K562 (cell line): ENCODE results near the gene C1GALT1C1L. TPM values are rescaled to one million over a fixed set of nuclear protein-coding genes. Genes with fewer than 3 reads are reported as not detected.

Experiments used
- CC2D1A ChIP-seq: fragments of 450-650 bp; IDR thresholded peaks from 2 replicates; pipeline ENCODE4 v1.6.1; 2017; ENCODE audit warnings: mild to moderate bottlenecking
- FOXK1 ChIP-seq: sonication (generic); formaldehyde crosslinking; IDR thresholded peaks from 2 replicates; pipeline ENCODE4 v1.8.0; 2022; ENCODE audit warnings: missing genetic modification reagents, mild to moderate bottlenecking, borderline replicate concordance
- MTA3 ChIP-seq: fragments of 450-650 bp; formaldehyde crosslinking; IDR thresholded peaks from 2 replicates; pipeline ENCODE4 v1.6.1; 2017; ENCODE audit warnings: mild to moderate bottlenecking, borderline replicate concordance
- ZNF766 ChIP-seq: fragments of 200-800 bp; sonication (Bioruptor generic); conservative IDR thresholded peaks from 2 replicates; pipeline ENCODE4 v1.6.1; 2016; ENCODE audit warnings: missing genetic modification characterization, missing compliant biosample characterization
- polyA plus RNA-seq, 8 experiments: library from polyadenylated mRNA; depleted of rRNA in 4 of 8; stranded (reverse) in 5 of 8; unstranded in 3 of 8; fragments of >200 nt; fragmentation: Nextera tagmentation in 2 of 8; fragmentation: Illumina TruSeq in 1 of 8; extraction: Ambion mirVana in 2 of 8; extraction: Trizol in 1 of 8; gene quantifications; 2 replicates each; pipeline versions ENCODE4 v1.2.1 to v1.2.3, GENCODE V29; 2011 to 2014; ENCODE audit warnings: inconsistent platforms in 1 of 8, missing spikeins in 1 of 8
- total RNA-seq, 7 experiments: library from RNA; depleted of rRNA in 6 of 7; stranded (reverse); fragments of >200 nt in 6 of 7; fragmentation: Illumina TruSeq in 2 of 7; extraction: Trizol in 2 of 7; gene quantifications; 2 replicates each; pipeline versions ENCODE4 v1.2.1 to v1.2.3, GENCODE V29; 2011 to 2021; ENCODE audit warnings: low replicate concordance in 1 of 7
- TF ChIP-seq, protein P1 (sequence below): sonication (generic); formaldehyde crosslinking; IDR thresholded peaks from 2 replicates; pipeline ENCODE4 v1.8.1; 2023; ENCODE audit warnings: missing genetic modification reagents, mild to moderate bottlenecking, borderline replicate concordance
- TF ChIP-seq, protein P2 (sequence below): fragments of 450-650 bp; IDR thresholded peaks from 2 replicates; pipeline ENCODE4 v1.6.1; 2016; ENCODE audit warnings: mild to moderate bottlenecking
- TF ChIP-seq, protein P3 (sequence below): fragments of 450-650 bp; IDR thresholded peaks from 2 replicates; pipeline ENCODE4 v1.6.1; 2017; ENCODE audit warnings: antibody characterized with exemption, mild to moderate bottlenecking

Gene C1GALT1C1L
- total and polyA plus RNA-seq, 9 of the 15 experiments (the other 6 are each of a cell fraction or from before 2014, with no cell fraction given), result 1.0 to 4.4 (median 1.9) TPM

- TF ChIP-seq, protein P1, sequence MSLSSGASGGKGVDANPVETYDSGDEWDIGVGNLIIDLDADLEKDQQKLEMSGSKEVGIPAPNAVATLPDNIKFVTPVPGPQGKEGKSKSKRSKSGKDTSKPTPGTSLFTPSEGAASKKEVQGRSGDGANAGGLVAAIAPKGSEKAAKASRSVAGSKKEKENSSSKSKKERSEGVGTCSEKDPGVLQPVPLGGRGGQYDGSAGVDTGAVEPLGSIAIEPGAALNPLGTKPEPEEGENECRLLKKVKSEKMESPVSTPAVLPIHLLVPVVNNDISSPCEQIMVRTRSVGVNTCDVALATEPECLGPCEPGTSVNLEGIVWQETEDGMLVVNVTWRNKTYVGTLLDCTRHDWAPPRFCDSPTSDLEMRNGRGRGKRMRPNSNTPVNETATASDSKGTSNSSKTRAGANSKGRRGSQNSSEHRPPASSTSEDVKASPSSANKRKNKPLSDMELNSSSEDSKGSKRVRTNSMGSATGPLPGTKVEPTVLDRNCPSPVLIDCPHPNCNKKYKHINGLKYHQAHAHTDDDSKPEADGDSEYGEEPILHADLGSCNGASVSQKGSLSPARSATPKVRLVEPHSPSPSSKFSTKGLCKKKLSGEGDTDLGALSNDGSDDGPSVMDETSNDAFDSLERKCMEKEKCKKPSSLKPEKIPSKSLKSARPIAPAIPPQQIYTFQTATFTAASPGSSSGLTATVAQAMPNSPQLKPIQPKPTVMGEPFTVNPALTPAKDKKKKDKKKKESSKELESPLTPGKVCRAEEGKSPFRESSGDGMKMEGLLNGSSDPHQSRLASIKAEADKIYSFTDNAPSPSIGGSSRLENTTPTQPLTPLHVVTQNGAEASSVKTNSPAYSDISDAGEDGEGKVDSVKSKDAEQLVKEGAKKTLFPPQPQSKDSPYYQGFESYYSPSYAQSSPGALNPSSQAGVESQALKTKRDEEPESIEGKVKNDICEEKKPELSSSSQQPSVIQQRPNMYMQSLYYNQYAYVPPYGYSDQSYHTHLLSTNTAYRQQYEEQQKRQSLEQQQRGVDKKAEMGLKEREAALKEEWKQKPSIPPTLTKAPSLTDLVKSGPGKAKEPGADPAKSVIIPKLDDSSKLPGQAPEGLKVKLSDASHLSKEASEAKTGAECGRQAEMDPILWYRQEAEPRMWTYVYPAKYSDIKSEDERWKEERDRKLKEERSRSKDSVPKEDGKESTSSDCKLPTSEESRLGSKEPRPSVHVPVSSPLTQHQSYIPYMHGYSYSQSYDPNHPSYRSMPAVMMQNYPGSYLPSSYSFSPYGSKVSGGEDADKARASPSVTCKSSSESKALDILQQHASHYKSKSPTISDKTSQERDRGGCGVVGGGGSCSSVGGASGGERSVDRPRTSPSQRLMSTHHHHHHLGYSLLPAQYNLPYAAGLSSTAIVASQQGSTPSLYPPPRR, result peak; percentile 68; the same call in 1 of the 2 replicates
- TF ChIP-seq MTA3, result no peak; the same call in none of the 2 replicates
- TF ChIP-seq, protein P2, sequence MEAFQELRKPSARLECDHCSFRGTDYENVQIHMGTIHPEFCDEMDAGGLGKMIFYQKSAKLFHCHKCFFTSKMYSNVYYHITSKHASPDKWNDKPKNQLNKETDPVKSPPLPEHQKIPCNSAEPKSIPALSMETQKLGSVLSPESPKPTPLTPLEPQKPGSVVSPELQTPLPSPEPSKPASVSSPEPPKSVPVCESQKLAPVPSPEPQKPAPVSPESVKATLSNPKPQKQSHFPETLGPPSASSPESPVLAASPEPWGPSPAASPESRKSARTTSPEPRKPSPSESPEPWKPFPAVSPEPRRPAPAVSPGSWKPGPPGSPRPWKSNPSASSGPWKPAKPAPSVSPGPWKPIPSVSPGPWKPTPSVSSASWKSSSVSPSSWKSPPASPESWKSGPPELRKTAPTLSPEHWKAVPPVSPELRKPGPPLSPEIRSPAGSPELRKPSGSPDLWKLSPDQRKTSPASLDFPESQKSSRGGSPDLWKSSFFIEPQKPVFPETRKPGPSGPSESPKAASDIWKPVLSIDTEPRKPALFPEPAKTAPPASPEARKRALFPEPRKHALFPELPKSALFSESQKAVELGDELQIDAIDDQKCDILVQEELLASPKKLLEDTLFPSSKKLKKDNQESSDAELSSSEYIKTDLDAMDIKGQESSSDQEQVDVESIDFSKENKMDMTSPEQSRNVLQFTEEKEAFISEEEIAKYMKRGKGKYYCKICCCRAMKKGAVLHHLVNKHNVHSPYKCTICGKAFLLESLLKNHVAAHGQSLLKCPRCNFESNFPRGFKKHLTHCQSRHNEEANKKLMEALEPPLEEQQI, result peak; percentile 88
- peak; percentile 96; the same call in 1 of the 2 replicates for TF ChIP-seq CC2D1A
- TF ChIP-seq, protein P3, sequence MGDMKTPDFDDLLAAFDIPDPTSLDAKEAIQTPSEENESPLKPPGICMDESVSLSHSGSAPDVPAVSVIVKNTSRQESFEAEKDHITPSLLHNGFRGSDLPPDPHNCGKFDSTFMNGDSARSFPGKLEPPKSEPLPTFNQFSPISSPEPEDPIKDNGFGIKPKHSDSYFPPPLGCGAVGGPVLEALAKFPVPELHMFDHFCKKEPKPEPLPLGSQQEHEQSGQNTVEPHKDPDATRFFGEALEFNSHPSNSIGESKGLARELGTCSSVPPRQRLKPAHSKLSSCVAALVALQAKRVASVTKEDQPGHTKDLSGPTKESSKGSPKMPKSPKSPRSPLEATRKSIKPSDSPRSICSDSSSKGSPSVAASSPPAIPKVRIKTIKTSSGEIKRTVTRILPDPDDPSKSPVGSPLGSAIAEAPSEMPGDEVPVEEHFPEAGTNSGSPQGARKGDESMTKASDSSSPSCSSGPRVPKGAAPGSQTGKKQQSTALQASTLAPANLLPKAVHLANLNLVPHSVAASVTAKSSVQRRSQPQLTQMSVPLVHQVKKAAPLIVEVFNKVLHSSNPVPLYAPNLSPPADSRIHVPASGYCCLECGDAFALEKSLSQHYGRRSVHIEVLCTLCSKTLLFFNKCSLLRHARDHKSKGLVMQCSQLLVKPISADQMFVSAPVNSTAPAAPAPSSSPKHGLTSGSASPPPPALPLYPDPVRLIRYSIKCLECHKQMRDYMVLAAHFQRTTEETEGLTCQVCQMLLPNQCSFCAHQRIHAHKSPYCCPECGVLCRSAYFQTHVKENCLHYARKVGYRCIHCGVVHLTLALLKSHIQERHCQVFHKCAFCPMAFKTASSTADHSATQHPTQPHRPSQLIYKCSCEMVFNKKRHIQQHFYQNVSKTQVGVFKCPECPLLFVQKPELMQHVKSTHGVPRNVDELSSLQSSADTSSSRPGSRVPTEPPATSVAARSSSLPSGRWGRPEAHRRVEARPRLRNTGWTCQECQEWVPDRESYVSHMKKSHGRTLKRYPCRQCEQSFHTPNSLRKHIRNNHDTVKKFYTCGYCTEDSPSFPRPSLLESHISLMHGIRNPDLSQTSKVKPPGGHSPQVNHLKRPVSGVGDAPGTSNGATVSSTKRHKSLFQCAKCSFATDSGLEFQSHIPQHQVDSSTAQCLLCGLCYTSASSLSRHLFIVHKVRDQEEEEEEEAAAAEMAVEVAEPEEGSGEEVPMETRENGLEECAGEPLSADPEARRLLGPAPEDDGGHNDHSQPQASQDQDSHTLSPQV, result peak; percentile 20; the same call in 1 of the 2 replicates
- no peak for TF ChIP-seq FOXK1 (CRISPR knock-in tag)
- peak; percentile 97 for TF ChIP-seq ZNF766 (CRISPR knock-in tag)
Observed at GRCh38 chr2:43724728-43725526, 48.7 kb upstream of the C1GALT1C1L start (continued).
